NCI-H1105 (cell line): Measurements from ENCODE around the gene RPS5.
"Not testable (repeated sequence)": the region's sequence is repeated elsewhere in the genome, so short reads cannot be mapped to it uniquely, and the experiment has no call there.

Source experiments
- DNase-seq: peaks from one replicate; lab custom pipeline; 2025; lab: John Stamatoyannopoulos, UW

Gene RPS5

DNA sequence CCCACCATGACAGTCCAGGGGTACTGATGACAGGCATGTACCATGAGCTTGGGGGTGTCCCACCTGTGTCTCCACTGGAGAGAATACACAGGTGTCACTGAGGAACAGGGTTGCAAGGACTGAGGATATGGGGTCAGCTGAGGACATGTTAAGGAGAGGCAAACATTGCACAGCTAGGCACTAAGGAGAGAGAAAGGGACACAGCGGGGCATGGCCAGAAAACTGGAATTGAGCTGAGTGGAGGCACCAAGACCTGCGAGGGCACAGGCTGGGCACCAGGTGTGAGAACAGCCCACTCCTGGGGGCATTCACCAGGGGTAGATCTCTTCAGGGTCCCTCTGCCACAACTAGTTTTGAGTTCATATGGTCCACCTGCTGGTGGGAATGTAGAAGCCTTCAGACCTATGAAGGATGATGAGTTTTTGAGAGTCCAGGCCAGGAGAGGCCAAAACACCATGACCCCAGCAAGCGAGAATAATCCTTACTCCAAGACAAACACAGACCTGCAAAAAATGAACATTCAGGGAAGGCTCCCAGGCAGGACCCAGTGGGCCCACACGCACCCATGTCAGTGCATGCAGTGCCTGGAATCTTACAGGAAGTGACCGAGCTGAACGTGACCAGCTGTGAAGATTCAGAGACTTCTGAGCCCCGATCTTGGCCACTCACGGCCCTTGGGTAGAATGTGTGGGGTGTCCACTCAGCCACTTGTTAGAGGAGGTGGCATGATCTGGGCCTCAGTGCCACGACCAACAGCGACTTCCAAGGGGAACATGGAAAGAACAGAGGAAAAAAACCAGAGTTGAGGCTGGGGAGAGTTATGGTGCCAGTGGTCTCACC lies 20.0 kb downstream of the RPS5 start:
- DNase-seq, result no peak

- DNase-seq, result peak; percentile 18
Measured at GRCh38 chr19:58407658-58408151, 20.6 kb downstream of the RPS5 start.

DNA sequence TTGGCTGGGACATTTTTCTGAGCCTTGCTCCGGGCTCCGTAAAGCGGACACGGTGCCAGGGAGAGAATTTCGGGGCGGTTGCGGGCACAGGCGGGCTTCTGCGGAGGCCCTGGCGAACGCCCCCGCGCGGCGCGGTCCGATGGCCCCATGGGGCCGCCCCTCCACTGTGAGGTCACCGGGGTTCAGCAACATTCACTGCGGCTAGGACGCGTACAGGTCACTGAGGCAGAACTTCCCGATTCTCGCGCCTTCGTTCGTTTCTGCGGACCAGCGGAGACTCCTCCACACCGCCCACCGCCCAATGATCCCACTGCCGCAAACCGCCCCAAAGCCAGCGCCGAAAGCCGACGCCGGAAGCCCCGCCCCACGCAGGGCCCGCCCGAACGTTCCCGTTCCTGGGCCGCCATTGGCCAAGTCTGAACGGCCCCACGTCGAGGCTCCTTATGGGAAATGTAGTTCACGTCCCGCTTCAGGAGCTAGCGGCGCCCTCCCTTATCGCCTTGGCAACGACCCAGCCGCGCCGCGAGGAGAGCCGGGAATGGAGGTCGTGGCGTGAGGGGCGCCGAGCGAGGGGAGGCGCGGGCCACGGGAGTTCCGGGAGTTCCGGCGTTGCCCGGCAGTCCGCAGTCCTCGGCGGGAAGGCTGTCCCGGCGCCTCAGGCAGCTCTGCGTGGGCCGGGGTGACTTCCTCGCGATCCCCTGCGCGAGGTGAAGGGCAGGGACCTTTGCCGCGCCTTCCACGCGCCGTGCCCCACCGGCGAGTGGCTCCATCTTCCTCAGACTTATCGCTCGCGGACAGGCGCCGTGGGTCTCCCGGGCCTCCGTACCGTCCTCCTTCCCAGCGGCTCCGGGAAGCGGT lies 21.3 kb downstream of the RPS5 start, which contains the start of gene ZNF584:
Gene ZNF584, plus strand, starts transcription at position 498 of the 858 bp plus-strand sequence. CDS start 499 bp downstream, outside the sequence.
- peak; percentile 93 for DNase-seq

DNA sequence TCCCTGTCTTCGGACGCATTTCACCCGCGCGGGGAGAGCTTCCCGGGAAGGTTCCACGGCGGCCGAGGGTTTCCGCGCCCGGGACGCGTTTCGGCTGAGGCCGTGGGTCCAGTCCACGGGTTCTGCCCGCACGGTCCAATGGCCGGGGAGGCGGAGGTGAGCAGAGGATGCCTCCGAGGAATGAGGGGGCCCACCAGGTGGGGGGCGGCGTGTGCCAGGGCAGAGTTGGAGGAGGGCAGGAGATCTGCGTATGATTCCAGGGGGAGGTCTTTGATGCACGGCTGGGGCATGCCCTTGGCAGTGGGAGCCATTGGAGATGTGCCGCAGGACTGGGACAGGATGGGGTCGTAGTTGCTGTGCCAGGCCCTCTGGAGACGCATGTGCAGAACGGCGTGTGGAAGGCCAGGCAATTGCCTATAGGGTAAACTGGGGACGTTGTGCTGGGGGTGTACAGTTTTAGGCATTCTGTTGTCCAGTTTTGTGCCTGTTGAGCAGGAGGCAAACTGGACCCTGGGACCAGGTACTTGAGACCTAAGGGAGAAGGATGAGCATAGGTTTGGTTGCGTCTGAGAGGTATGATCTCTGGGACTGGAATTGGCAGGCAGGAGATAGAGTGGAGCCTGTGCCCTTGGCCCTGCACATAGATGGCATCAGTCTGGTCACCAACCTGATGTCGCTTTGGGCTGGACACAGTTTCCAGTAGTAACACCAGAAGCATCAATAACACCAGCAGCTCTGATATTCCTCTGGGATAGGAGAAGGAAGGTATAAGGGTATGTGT lies 22.1 kb downstream of the RPS5 start:
- peak; percentile 20 for DNase-seq

GRCh38 chr19:58416604-58417003 lies 29.5 kb downstream of the RPS5 start:
- no peak for DNase-seq

DNA sequence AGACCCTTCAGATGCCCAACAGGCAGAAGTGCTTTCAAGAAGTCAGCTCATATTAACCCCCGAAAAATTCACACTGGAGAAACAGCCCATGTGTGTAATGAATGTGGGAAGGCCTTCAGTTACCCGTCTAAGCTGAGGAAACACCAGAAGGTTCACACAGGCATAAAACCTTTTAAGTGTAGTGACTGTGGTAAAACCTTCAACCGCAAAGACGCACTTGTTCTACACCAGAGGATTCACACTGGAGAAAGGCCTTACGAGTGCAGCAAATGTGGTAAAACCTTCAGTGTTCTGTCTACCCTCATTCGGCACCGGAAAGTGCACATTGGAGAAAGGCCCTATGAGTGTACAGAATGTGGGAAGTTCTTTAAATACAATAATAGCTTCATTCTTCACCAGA lies 30.0 kb downstream of the RPS5 start:
- DNase-seq, result no peak

DNA sequence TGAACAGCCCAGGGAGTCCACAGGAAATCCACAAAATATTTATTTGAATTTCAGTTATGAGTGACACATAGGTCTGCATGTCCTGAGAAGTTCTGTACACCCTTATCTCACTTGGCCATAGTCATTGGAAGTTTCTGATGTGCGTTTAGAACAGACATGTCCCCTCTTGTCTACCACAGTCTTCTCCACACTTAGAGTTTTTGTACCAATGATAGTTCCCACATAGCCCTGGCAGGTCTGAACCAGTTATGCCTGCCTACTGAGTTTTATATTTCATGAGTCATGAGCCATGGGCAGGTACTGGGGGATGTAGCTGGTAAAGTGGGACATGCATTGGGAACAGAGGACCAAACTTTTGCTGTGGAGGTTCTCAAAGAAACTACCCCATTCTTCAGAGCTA lies 41.5 kb downstream of the RPS5 start:
- no peak for DNase-seq

DNA sequence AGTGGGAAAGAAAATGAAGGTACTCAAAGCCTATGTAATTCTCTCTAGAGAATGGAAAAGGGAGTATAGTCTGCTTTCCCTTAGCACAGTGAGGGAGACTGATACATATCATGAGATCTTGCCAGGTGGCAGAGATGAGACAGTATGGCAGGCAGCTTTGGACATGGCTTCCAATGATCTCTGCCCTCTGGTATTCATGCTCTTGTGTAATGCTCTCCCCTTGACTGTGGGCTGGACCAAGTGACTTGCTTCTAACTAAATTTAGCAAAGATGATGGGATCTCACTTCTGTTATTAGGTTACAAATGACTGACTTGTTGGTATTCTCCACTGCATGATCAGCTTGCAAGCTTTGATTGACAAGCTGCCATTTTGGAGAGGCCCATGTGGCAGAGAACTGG lies 42.7 kb downstream of the RPS5 start:
- no peak for DNase-seq

GRCh38 chr19:58434217-58434616 lies 47.1 kb downstream of the RPS5 start:
- no peak for DNase-seq

DNA sequence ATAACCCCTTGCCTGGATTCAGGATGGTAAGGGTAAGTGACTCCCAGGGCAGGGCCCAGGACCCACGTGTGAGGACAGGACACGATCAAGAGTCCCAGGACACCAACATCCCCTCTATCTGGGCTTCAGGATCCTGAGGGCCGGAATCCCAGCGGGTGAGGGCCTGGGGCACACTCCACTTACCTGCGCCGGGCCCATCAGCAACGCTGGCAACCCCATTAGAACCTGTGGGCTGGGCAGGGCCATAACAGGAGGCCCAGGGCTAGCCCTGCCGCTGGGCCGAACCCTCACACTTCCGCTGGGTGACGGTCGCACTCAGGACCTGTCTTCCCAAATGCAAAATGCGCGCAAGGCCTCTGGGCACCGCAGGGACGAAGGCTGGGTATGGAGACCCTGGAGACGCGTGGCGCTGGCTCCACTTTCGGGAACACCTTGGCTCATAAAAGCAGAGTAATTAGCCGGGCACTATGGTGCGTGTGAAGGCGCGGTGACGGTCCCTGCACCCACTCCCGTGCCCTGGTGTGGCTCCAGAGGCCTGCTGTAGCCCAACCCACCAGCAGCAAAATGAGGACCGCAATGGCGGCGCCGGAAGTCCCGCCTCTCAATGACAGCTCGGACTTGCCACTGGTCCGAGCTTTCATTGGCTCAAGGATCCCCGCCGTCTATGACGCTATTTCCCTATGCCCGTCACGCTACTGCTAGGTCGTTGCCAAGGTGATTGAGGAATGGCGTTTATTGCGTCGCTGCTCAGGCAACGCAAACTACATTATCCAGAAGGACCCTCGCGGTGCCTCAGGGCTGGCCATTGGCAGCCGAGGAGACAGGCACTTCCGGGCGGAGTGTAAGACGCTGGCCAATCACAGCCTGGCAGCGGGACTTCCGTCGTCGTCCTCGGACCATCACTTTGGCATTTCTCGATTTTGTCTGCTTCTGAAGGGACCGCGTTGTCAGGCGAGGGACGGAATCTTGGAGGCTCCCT lies 52.8 kb downstream of the RPS5 start, which contains the start of gene ZNF132:
Gene ZNF132, minus strand, starts transcription at position 578 of the 979 bp plus-strand sequence. Its CDS starts 332 bp downstream, at position 246.
- DNase-seq, result peak; percentile 56

DNA sequence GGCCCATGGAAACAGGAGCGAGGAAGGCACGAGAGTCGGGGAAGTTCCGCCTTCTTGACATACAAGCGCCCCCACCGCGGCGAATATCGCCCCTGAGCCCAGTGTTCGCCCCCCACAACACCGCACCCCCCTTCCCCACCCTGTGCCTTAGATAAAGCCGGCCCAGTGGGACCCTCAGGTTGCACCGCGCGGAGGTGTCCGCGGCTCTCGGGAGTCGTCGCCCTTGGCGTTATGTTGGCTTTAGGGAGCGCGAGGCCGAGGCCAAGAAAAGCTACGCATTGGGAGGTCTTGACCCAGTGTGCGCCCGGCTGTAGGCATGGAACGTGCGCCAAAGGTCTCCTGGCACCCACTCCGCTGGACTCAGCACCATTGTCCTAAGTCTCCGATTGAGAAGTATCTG lies 53.5 kb downstream of the RPS5 start:
- DNase-seq, result no peak

DNA sequence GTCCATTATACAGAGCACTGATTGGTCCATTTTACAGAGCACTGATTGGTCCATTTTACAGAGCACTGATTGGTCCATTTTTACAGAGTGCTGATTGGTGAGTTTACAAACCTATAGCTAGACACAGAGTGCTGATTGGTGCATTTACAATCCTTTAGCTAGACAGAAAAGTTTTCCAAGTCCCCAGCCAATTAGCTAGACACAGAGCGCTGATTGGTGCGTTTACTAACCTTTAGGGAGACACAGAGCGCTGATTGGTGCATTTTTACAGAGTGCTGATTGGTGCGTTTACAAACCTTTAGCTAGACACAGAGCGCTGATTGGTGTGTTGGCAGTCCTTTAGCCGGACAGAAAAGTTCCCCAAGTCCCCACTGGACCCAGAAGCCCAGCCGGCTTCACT lies 55.9 kb downstream of the RPS5 start:
- DNase-seq, result not testable (repeated sequence)
